Liver (tissue), 9 donors: ENCODE results near the gene PROCA1. TPM values are rescaled to one million over a fixed set of nuclear protein-coding genes. Genes with fewer than 3 reads are reported as not detected.

ENCODE experiments used
- DNase-seq: peaks from one replicate; pipeline ENCODE4 v3.0.0-alpha.2; 2017; ENCODE audit warnings: low spot score
- H3K27ac ChIP-seq, 2 donors: one replicate each; pipeline ENCODE4 v1.7.0; 2013; ENCODE audit warnings: inconsistent platforms in 2 of 2, low read length in 2 of 2, control low read depth in 1 of 2, low read depth in 1 of 2, mild to moderate bottlenecking in 1 of 2
- H3K27me3 ChIP-seq, 4 donors: one replicate each; pipeline versions ENCODE4 v1.6.1 to v1.7.0; 2013; ENCODE audit warnings: low read length in 3 of 4, inconsistent platforms in 1 of 4, mild to moderate bottlenecking in 1 of 4, moderate library complexity in 1 of 4; ENCODE audit not compliant: control insufficient read depth in 4 of 4, insufficient read depth in 4 of 4
- H3K36me3 ChIP-seq, 4 donors: one replicate each; pipeline versions ENCODE4 v1.6.1 to v1.7.0; 2013; ENCODE audit warnings: low read length in 3 of 4, mild to moderate bottlenecking in 3 of 4, low read depth in 1 of 4, moderate library complexity in 1 of 4; ENCODE audit not compliant: control insufficient read depth in 4 of 4, insufficient read depth in 3 of 4
- H3K4me1 ChIP-seq, 4 donors: one replicate each; pipeline versions ENCODE4 v1.6.1 to v1.7.0; 2013; ENCODE audit warnings: low read length in 3 of 4, mild to moderate bottlenecking in 3 of 4, moderate library complexity in 1 of 4; ENCODE audit not compliant: control insufficient read depth in 4 of 4, insufficient read depth in 4 of 4
- H3K4me3 ChIP-seq, 3 donors: one replicate each; pipeline versions ENCODE4 v1.6.1 to v1.7.0; 2013; ENCODE audit warnings: low read length in 3 of 3, control low read depth in 1 of 3, low read depth in 1 of 3, mild to moderate bottlenecking in 1 of 3
- H3K9ac ChIP-seq, 2 donors: one replicate each; pipeline ENCODE4 v1.7.0; 2013; ENCODE audit warnings: low read length in 2 of 2, mild to moderate bottlenecking in 2 of 2, moderate library complexity in 2 of 2, control low read depth in 1 of 2, low read depth in 1 of 2
- H3K9me3 ChIP-seq, 4 donors: one replicate each; pipeline versions ENCODE4 v1.6.1 to v1.7.0; 2013; ENCODE audit warnings: low read length in 3 of 4; ENCODE audit not compliant: control insufficient read depth in 4 of 4
- CTCF ChIP-seq: fragments of 150-350 bp; IDR thresholded peaks from 2 replicates; pipeline ENCODE4 v1.5.1; 2017; ENCODE audit warnings: improper control_type of control experiment, low read depth, low read length; ENCODE audit not compliant: missing input control
- GABPA ChIP-seq, 2 donors: IDR thresholded peaks in 1 of 2; conservative IDR thresholded peaks in 1 of 2; 2 replicates each; pipeline ENCODE4 v1.6.1; 2016; ENCODE audit warnings: antibody characterized with exemption in 2 of 2, mild to moderate bottlenecking in 1 of 2, moderate library complexity in 1 of 2
- HNF4G ChIP-seq: IDR thresholded peaks from 2 replicates; pipeline ENCODE4 v1.6.1; 2016; ENCODE audit warnings: antibody characterized with exemption
- JUND ChIP-seq, 2 donors: IDR thresholded peaks; 2 replicates each; pipeline ENCODE4 v1.6.1; 2016; ENCODE audit warnings: antibody characterized with exemption in 2 of 2
- MAX ChIP-seq: IDR thresholded peaks from 2 replicates; pipeline ENCODE4 v1.6.1; 2016; ENCODE audit warnings: antibody characterized with exemption
- NR2F2 ChIP-seq: IDR thresholded peaks from 2 replicates; pipeline ENCODE4 v1.6.1; 2016; ENCODE audit warnings: antibody characterized with exemption
- RAD21 ChIP-seq, 2 donors: IDR thresholded peaks; 2 replicates each; pipeline ENCODE4 v1.6.1; 2016; ENCODE audit warnings: antibody characterized with exemption in 2 of 2, mild to moderate bottlenecking in 2 of 2
- RXRA ChIP-seq, 2 donors: IDR thresholded peaks; 2 replicates each; pipeline ENCODE4 v1.6.1; 2017 to 2018; ENCODE audit warnings: antibody characterized with exemption in 2 of 2, mild to moderate bottlenecking in 1 of 2
- SP1 ChIP-seq: IDR thresholded peaks from 2 replicates; pipeline ENCODE4 v1.6.1; 2018; ENCODE audit warnings: antibody characterized with exemption, mild to moderate bottlenecking
- TAF1 ChIP-seq: conservative IDR thresholded peaks from 2 replicates; pipeline ENCODE4 v1.6.1; 2016; ENCODE audit warnings: antibody characterized with exemption, mild to moderate bottlenecking
- YY1 ChIP-seq: IDR thresholded peaks from 2 replicates; pipeline ENCODE4 v1.6.1; 2016; ENCODE audit warnings: antibody characterized with exemption, mild to moderate bottlenecking
- WGBS: extraction: QIAGEN DNeasy Blood & Tissue Kit; methylation state at CpG from one replicate; pipeline ENCODE4 v1.1.7; 2013; 5-methylcytosine and 5-hydroxymethylcytosine counted together
- polyA plus RNA-seq, 2 donors: library from polyadenylated mRNA; stranded (reverse) in 1 of 2; unstranded in 1 of 2; fragments of 200-250 nt in 1 of 2; fragments of >200 nt in 1 of 2; fragmentation: Nextera tagmentation in 1 of 2; extraction: Ambion mirVana in 1 of 2; gene quantifications; one replicate each; pipeline versions ENCODE4 v1.2.1 to v1.2.3, GENCODE V29; 2013 to 2015
- total RNA-seq, 2 donors: library from RNA; depleted of rRNA; stranded (reverse); fragments of >200 nt; gene quantifications; one replicate each; pipeline ENCODE4 v1.2.3, GENCODE V29; 2014
- TF ChIP-seq, protein P1 (sequence below): IDR thresholded peaks from 2 replicates; pipeline ENCODE4 v1.6.1; 2016; ENCODE audit warnings: antibody characterized with exemption
- donor health status: healthy.
- donor health status: healthy.
- donor health status: healthy.
- donor health status: healthy.
- donor health status: healthy.

PROCA1 gene
- total and polyA plus RNA-seq, 4 donors: 0.16 to 0.65 (median 0.35) TPM

DNA sequence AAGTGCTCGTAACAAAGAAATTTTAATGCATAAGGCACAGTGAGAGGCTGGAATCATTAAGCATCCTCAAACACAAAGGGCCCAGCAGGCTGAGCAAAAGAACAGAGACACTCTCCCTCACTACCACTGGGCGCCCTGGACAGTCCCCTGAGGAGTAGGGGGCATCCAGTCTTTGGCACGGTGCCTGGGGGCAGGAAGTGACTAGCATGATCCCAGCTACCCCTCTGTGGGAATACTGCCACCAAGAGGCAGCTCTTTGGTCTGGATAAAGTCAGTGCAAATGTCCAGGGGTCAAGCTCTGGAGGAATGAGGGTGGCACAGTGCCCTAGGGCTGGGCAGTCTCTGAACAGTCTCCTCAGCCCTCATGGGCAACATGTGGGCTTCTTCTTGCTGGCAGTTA, 2.6 kb upstream of the PROCA1 start:
- Histone ChIP-seq H3K9me3 (no peaks in the 10 kb centered on the region), H3K9ac (no peak overlapping the region), H3K4me3 (no peak overlapping the region), H3K4me1 (peaks cover 2 to 20% (median 11%) of the 10 kb centered on the region in 4 donors), H3K27ac (no peak overlapping the region), H3K36me3 (no peaks in the 10 kb centered on the region), H3K27me3 (no peaks in the 10 kb centered on the region)
- WGBS: 88% methylated on average over 3 of the region's 3 CpGs
- no peak for DNase-seq
- TF ChIP-seq SP1 (no peak), GABPA (IDR thresholded peaks at IDR 0.05 in 1 of 2, conservative IDR thresholded peaks at IDR 0.05 in 1 of 2) (no peak), NR2F2 (no peak), TAF1 (no peak), HNF4G (no peak), RAD21 (IDR thresholded peaks at IDR 0.05) (no peak), CTCF (no peak), RXRA (IDR thresholded peaks at IDR 0.05) (no peak), YY1 (no peak)

DNA sequence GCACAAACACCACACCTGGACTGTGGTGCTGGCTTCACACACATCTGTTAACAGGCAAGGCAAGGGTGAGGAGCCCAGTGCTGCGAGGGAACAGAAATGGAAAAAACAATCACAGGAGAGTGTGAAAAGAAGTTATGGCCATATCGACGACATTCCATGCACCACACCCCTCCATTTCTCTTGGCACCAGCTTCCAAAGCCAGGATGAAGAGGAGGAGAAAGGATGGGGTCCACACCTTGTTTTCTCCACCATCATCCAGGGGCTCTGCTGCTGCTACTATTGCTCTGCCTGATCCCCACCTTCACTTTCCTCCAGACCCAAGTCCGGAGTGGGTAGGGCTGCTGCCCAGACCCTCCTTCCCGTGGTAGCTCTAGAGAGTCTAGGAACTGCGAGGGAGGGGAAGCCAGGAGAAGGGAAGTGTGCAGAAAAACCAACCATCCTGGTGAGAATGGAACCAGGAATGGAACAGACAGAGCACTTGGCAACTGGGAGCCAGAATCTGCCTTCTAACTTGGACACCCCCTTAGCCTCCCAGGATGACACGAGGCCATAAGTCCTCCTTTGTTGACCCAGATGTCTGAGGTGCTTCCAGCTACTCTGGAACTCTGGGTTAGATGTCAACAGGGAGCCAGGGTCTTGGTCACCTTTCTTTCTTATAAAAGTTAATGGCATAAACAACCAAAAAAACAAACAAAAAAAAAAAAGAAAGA, 1.2 kb upstream of the PROCA1 start:
- DNase-seq: no peak
- Histone ChIP-seq H3K4me1 (peaks cover 2 to 13% (median 7%) of the 10 kb centered on the region in 4 donors), H3K4me3 (no peak overlapping the region), H3K36me3 (no peaks in the 10 kb centered on the region), H3K9me3 (no peaks in the 10 kb centered on the region), H3K9ac (no peak overlapping the region), H3K27ac (no peak overlapping the region), H3K27me3 (no peaks in the 10 kb centered on the region)
- TF ChIP-seq, protein P1, sequence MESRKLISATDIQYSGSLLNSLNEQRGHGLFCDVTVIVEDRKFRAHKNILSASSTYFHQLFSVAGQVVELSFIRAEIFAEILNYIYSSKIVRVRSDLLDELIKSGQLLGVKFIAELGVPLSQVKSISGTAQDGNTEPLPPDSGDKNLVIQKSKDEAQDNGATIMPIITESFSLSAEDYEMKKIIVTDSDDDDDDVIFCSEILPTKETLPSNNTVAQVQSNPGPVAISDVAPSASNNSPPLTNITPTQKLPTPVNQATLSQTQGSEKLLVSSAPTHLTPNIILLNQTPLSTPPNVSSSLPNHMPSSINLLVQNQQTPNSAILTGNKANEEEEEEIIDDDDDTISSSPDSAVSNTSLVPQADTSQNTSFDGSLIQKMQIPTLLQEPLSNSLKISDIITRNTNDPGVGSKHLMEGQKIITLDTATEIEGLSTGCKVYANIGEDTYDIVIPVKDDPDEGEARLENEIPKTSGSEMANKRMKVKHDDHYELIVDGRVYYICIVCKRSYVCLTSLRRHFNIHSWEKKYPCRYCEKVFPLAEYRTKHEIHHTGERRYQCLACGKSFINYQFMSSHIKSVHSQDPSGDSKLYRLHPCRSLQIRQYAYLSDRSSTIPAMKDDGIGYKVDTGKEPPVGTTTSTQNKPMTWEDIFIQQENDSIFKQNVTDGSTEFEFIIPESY: no peak
- no peak for TF ChIP-seq RXRA (IDR thresholded peaks at IDR 0.05)
- no peak for TF ChIP-seq TAF1
- no peak for TF ChIP-seq MAX
- no peak for TF ChIP-seq RAD21 (IDR thresholded peaks at IDR 0.05)
- no peak for TF ChIP-seq CTCF
- TF ChIP-seq JUND (IDR thresholded peaks at IDR 0.05): no peak
- no peak for TF ChIP-seq HNF4G
- 91% methylated on average over 7 of the region's 7 CpGs for WGBS
